ENCODE results near the gene LPAR3. TPM values are rescaled to one million over a fixed set of nuclear protein-coding genes. Genes with fewer than 3 reads are reported as not detected.

LPAR3 gene
- total and polyA plus RNA-seq, 2 of the 4 experiments (the other 2 are of a cell fraction), result 0.09 to 0.18 TPM

DNA sequence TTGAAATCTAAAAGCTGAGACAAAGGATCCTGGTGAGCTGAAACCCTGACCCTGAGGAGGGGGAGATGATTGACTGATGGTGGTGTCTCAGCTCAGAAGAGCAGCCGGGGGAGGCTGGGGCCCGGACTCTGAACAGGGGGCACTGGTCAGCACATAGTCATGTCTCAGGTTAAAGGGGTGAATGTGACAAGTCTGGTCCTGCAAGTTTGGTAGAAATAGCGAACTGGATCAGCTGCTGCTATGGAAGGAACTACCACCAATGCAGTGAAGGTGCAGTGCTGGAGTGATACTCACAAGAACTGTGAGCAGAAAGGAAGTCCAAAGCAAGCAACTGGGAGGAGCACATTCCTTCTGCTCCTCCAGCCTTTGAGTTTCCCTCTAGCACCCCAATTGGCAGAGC lies 104.0 kb downstream of the LPAR3 start:
- Histone ChIP-seq H3K4ac (ENCODE audit: low read depth, low read length) (no peak overlapping the region), H3K9me1 (ENCODE audit: insufficient read depth, low read length) (no peaks in the 10 kb centered on the region), H3K56ac (ENCODE audit: extremely low read depth, insufficient read depth, low read length) (no peak overlapping the region), H4K5ac (ENCODE audit: low read depth, low read length) (no peak overlapping the region), H3K4me1 (ENCODE audit: control insufficient read depth, insufficient read depth, low read length) (no peaks in the 10 kb centered on the region; the same call in 1 of the 2 replicates), H3K18ac (ENCODE audit: low read depth, low read length) (no peak overlapping the region), H2AK5ac (ENCODE audit: low read depth, low read length) (no peak overlapping the region), H2BK5ac (ENCODE audit: low read depth, low read length, poor library complexity, severe bottlenecking) (no peak overlapping the region), H2AK9ac (replicated peaks; ENCODE audit: low read depth, low read length, poor library complexity) (no peak overlapping the region), H3K27me3 (ENCODE audit: control insufficient read depth, insufficient read depth, low read length) (peaks cover 15% of the 10 kb centered on the region), H3K4me3 (ENCODE audit: insufficient read depth, low read depth, low read length) (no peak overlapping the region), H4K8ac (ENCODE audit: low read depth in 2 of 2, low read length in 2 of 2) (no peak overlapping the region), H3K9me3 (ENCODE audit: control insufficient read depth, insufficient read depth, low read length) (peaks cover 3% of the 10 kb centered on the region), H3K9ac (ENCODE audit: low read depth, low read length) (no peak overlapping the region), H4K20me1 (ENCODE audit: insufficient read depth, low read length) (no peaks in the 10 kb centered on the region), H4K91ac (ENCODE audit: insufficient read depth, low read depth, low read length) (no peak overlapping the region), H3K14ac (replicated peaks; ENCODE audit: low read depth, low read length) (no peak overlapping the region), H2BK120ac (ENCODE audit: low read depth, low read length) (no peak overlapping the region), H3K79me1 (ENCODE audit: low read depth in 1 of 2, low read length in 2 of 2) (no peaks in the 10 kb centered on the region), H2BK15ac (ENCODE audit: low read depth, low read length) (no peak overlapping the region), H2BK20ac (ENCODE audit: low read depth, low read length) (no peak overlapping the region), H3K4me2 (ENCODE audit: low read depth, low read length) (no peak overlapping the region), H3K36me3 (ENCODE audit: control insufficient read depth, insufficient read depth, low read length) (no peaks in the 10 kb centered on the region), H3K23ac (ENCODE audit: low read depth, low read length) (no peak overlapping the region), H3K27ac (ENCODE audit: insufficient read depth, low read length) (no peak overlapping the region), H2AFZ (replicated peaks; ENCODE audit: low read length, poor library complexity) (no peak overlapping the region)
- POLR2A ChIA-PET (ENCODE audit: unreplicated experiment), result no interaction called here
- ATAC-seq (ENCODE audit: low read depth) (no peak), DNase-seq (no peak)
- intact Hi-C loops (cut with micrococcal nuclease) (no loop called here), dilution Hi-C loops (cut with HindIII; ENCODE audit: low sequenced_read_pairs, unreplicated experiment) (no loop called here), in situ Hi-C loops (cut with MboI; ENCODE audit: low sequenced_read_pairs) (no loop called here)
- TF ChIP-seq POLR2A (IDR thresholded peaks at IDR 0.05; ENCODE audit: low read depth, low read length) (no peak), MAFK (IDR thresholded peaks at IDR 0.05; ENCODE audit: low read depth, low read length) (no peak), MAZ (IDR thresholded peaks at IDR 0.05; ENCODE audit: borderline replicate concordance, low read depth, low read length) (no peak), CHD1 (IDR thresholded peaks at IDR 0.05; ENCODE audit: low read depth, low read length) (no peak), CTCF (conservative IDR thresholded peaks at IDR 0.05; ENCODE audit: low read depth, low read length) (no peak), NFE2L2 (IDR thresholded peaks at IDR 0.05; ENCODE audit: low read depth, low read length) (no peak), USF2 (IDR thresholded peaks at IDR 0.05; ENCODE audit: low read depth, low read length) (no peak), RFX5 (IDR thresholded peaks at IDR 0.05; ENCODE audit: low read depth, low read length) (no peak), SMC3 (IDR thresholded peaks at IDR 0.05; ENCODE audit: low read depth, low read length) (no peak)
- TF ChIP-seq, protein P1, sequence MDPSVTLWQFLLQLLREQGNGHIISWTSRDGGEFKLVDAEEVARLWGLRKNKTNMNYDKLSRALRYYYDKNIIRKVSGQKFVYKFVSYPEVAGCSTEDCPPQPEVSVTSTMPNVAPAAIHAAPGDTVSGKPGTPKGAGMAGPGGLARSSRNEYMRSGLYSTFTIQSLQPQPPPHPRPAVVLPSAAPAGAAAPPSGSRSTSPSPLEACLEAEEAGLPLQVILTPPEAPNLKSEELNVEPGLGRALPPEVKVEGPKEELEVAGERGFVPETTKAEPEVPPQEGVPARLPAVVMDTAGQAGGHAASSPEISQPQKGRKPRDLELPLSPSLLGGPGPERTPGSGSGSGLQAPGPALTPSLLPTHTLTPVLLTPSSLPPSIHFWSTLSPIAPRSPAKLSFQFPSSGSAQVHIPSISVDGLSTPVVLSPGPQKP (IDR thresholded peaks at IDR 0.05; ENCODE audit: borderline replicate concordance, low read depth, low read length), result no peak
- CTCF ChIA-PET, result interaction anchor here (1.2 kb wide), 1 partner anchor 9 kb away, joined by 3 read pairs; no protein-coding TSS in a partner anchor
- BruUV-seq (replicated peaks), result no TSS peak
- WGBS, 2 experiments (ENCODE audit: extremely low coverage in 2 of 2, insufficient read length in 1 of 2), result 25% methylated on average over 2 of the region's 3 CpGs; no CpG with 5 or more reads in 1 of the 2 experiments

All from IMR-90 (cell line).